ENCODE measurements around the gene UGT1A3.

DNA sequence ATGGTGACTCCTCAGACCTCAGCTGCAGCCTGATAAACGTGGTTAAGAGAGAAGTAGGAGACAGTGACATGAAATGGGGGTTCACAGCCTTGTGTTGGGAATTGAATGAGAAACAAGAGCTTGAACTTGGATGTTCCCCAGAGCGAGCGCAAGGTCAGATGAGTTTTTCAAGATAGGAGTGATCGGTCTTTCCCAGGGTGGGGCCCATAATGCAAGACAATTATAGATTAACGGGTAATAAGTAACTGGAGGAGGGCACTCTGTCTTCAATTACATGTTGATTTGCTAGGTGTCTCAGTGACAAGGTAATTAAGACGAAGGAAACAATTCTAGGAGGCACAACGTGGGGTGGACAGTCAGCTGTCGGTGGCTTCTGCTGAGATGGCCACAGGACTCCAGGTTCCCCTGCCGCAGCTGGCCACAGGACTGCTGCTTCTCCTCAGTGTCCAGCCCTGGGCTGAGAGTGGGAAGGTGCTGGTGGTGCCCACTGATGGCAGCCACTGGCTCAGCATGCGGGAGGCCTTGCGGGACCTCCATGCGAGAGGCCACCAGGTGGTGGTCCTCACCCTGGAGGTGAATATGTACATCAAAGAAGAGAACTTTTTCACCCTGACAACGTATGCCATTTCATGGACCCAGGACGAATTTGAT lies 16.1 kb upstream of the UGT1A3 start, which contains the start of gene UGT1A5:
- TF ChIP-seq, protein P1, sequence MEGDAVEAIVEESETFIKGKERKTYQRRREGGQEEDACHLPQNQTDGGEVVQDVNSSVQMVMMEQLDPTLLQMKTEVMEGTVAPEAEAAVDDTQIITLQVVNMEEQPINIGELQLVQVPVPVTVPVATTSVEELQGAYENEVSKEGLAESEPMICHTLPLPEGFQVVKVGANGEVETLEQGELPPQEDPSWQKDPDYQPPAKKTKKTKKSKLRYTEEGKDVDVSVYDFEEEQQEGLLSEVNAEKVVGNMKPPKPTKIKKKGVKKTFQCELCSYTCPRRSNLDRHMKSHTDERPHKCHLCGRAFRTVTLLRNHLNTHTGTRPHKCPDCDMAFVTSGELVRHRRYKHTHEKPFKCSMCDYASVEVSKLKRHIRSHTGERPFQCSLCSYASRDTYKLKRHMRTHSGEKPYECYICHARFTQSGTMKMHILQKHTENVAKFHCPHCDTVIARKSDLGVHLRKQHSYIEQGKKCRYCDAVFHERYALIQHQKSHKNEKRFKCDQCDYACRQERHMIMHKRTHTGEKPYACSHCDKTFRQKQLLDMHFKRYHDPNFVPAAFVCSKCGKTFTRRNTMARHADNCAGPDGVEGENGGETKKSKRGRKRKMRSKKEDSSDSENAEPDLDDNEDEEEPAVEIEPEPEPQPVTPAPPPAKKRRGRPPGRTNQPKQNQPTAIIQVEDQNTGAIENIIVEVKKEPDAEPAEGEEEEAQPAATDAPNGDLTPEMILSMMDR (IDR thresholded peaks at IDR 0.05): no peak
- no peak for TF ChIP-seq POLR2A (IDR thresholded peaks at IDR 0.05)
- no peak for TF ChIP-seq EP300 (IDR thresholded peaks at IDR 0.05)
- TF ChIP-seq POLR2AphosphoS5 (IDR thresholded peaks at IDR 0.05): no peak
